Keratinocyte (primary cell): ENCODE results near the gene MRPL9.

ENCODE experiments used
- EZH2 ChIP-seq: IDR thresholded peaks from one replicate; pipeline ENCODE4 v1.6.1; 2012; ENCODE audit warnings: inconsistent platforms, mild to moderate bottlenecking, low read length, moderate library complexity
- TF ChIP-seq, protein P1 (sequence below), 3 experiments: IDR thresholded peaks in 1 of 3; conservative IDR thresholded peaks in 1 of 3; optimal IDR thresholded peaks in 1 of 3; 2 replicates in 2 of 3; 3 replicates in 1 of 3; pipeline versions ENCODE3 to v1.5.1; 2011; ENCODE audit warnings: low read length in 3 of 3, mild to moderate bottlenecking in 3 of 3, moderate library complexity in 2 of 3, control low read depth in 1 of 3, inconsistent platforms in 1 of 3; ENCODE audit not compliant: insufficient read depth in 2 of 3; ENCODE audit errors: extremely low read depth in 1 of 3

DNA sequence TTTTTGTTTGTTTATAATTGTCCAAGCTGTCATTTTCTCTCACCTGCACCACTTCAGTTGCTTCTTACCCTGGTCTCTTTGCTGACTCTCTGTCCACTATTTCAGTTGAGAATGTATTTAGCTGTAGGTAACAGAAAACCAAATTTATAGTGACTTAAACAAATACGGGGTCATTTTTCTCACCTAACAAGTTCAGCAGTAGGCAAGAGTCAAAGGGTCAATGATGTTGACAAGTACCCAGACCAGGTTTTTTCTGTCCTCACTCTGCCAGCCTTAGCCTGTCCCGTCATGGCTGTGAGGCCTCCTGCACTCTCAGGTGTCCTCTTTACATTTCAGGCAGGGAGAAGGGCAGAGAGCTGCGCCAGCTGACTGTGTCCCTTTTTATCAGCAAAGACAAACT, 30.2 kb downstream of the MRPL9 start:
- TF ChIP-seq, protein P1, sequence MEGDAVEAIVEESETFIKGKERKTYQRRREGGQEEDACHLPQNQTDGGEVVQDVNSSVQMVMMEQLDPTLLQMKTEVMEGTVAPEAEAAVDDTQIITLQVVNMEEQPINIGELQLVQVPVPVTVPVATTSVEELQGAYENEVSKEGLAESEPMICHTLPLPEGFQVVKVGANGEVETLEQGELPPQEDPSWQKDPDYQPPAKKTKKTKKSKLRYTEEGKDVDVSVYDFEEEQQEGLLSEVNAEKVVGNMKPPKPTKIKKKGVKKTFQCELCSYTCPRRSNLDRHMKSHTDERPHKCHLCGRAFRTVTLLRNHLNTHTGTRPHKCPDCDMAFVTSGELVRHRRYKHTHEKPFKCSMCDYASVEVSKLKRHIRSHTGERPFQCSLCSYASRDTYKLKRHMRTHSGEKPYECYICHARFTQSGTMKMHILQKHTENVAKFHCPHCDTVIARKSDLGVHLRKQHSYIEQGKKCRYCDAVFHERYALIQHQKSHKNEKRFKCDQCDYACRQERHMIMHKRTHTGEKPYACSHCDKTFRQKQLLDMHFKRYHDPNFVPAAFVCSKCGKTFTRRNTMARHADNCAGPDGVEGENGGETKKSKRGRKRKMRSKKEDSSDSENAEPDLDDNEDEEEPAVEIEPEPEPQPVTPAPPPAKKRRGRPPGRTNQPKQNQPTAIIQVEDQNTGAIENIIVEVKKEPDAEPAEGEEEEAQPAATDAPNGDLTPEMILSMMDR (optimal IDR thresholded peaks at IDR 0.05 in 1 of 3, IDR thresholded peaks at IDR 0.05 in 1 of 3, conservative IDR thresholded peaks at IDR 0.05 in 1 of 3; ENCODE audit: extremely low read depth in 1 of 3, insufficient read depth in 2 of 3, low read length in 3 of 3): no peak
- TF ChIP-seq EZH2: no peak
